Measurements from ENCODE around the gene SLC28A1. TPM values are rescaled to one million over a fixed set of nuclear protein-coding genes. Genes with fewer than 3 reads are reported as not detected.
A peak's percentile ranks its signal among the peaks of the same experiment; 100 is the strongest.

SLC28A1 gene, protein sequence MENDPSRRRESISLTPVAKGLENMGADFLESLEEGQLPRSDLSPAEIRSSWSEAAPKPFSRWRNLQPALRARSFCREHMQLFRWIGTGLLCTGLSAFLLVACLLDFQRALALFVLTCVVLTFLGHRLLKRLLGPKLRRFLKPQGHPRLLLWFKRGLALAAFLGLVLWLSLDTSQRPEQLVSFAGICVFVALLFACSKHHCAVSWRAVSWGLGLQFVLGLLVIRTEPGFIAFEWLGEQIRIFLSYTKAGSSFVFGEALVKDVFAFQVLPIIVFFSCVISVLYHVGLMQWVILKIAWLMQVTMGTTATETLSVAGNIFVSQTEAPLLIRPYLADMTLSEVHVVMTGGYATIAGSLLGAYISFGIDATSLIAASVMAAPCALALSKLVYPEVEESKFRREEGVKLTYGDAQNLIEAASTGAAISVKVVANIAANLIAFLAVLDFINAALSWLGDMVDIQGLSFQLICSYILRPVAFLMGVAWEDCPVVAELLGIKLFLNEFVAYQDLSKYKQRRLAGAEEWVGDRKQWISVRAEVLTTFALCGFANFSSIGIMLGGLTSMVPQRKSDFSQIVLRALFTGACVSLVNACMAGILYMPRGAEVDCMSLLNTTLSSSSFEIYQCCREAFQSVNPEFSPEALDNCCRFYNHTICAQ
- total RNA-seq: 1 to 10 TPM; 2.0 to 4.1 TPM
- 1 to 10 TPM in 1 of 2 donors, under 1 TPM in 1; 0.97 to 2.8 TPM for polyA plus RNA-seq
- long read RNA-seq, donor 1, partial matches to known transcripts: 1 of 2 reads
- long read RNA-seq, donor 1, other reads (novel, unspliced or antisense): 1 of 2 reads
- long read RNA-seq, donor 2, partial matches to known transcripts: 1 of 7 reads
- long read RNA-seq, donor 2, other reads (novel, unspliced or antisense): 6 of 7 reads

DNA sequence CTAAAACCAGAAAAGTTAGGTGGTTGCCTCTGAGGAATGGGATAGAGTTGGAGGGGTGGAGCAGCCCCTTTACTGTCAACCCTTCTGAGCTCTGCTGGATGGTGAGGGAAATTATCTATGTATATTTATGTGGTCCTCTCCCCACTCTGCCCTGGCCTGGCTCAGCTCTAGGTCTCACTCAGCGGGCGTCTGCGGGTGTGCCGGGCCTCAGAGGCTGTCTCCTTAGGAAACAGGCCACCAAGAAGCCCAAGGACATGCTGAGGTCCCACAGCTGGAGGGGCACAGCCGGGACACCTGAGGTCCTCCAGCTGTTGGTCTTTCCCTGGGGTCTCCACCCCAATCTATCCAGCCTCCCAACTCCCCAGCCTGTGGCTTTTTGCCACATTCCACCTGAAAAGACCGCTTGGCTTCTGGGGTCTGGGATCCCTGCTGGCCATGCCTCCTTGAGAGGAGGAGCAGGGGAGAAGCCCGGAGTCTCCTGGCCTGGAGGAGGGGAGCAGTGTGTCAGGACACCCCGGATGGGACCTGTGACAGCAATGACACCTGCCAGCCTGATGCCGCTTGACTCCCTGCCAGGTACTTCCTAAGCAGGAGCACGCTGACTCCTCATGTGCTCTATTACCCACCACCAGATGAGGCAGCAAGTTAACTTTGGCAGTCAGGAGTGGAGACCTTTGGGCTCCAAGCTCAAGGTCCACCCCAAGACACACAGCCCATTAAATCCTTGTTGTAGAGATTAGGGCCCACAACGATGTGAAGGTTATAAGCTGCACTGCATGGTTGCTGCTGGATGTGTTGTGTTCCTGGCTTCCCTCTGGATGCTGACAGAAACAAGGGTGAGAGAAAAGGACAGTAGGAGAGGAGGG, at the start of gene SLC28A1:
TSS of gene SLC28A1 (plus strand) at position 747 of the 866 bp plus-strand sequence. CDS start 3,099 bp downstream, outside the sequence.
- H3K27ac ChIP-seq (ENCODE audit: low read depth in 1 of 2, low read length in 2 of 2): peak within 1 kb of the TSS; percentile 84 to 85
- H3K27me3 ChIP-seq (ENCODE audit: control insufficient read depth in 1 of 2, insufficient read depth in 2 of 2, low read length in 1 of 2): no peaks in the 10 kb centered on the region
- no peaks in the 10 kb centered on the region for H3K9me3 ChIP-seq (ENCODE audit: control insufficient read depth, low read length)
- DNase-seq: peak in 1 of 2 donors; percentile 76
- no peaks in the 10 kb centered on the region for H3K4me1 ChIP-seq (ENCODE audit: control insufficient read depth in 1 of 2, insufficient read depth in 2 of 2, low read length in 2 of 2)
- intact Hi-C loops (cut with DNase I): no loop called here
- ATAC-seq (ENCODE audit: low FRiP score): peak; percentile 37
- 52 to 53% methylated on average over 11 of the region's 11 CpGs for WGBS, 2 donors
- no peak within 1 kb of the TSS for H3K4me3 ChIP-seq (ENCODE audit: low read length in 2 of 2)
- no peaks in the 10 kb centered on the region for H3K36me3 ChIP-seq (ENCODE audit: control insufficient read depth in 1 of 2, insufficient read depth in 2 of 2, low read length in 1 of 2)

- peaks cover 0 to 2% of the 10 kb centered on the region in 2 donors for H3K4me1 ChIP-seq (ENCODE audit: control insufficient read depth in 1 of 2, insufficient read depth in 2 of 2, low read length in 2 of 2)
- H3K27me3 ChIP-seq (ENCODE audit: control insufficient read depth in 1 of 2, insufficient read depth in 2 of 2, low read length in 1 of 2): no peaks in the 10 kb centered on the region
- no peak for ATAC-seq (ENCODE audit: low FRiP score)
- peaks cover 0 to 3% of the 10 kb centered on the region in 2 donors for H3K36me3 ChIP-seq (ENCODE audit: control insufficient read depth in 1 of 2, insufficient read depth in 2 of 2, low read length in 1 of 2)
- H3K4me3 ChIP-seq (ENCODE audit: low read length in 2 of 2): no peak overlapping the region
- intact Hi-C loops (cut with DNase I): no loop called here
- no peaks in the 10 kb centered on the region for H3K9me3 ChIP-seq (ENCODE audit: control insufficient read depth, low read length)
- H3K27ac ChIP-seq (ENCODE audit: low read depth in 1 of 2, low read length in 2 of 2): peak overlapping the region in 1 of 2 donors; percentile 4
- 74 to 81% methylated on average over 5 of the region's 5 CpGs for WGBS, 2 donors
- DNase-seq: no peak
These were observed 49.5 kb upstream of the SLC28A1 start for GRCh38 chr15:84834969-84835368.

GRCh38 chr15:84835661-84836337, 48.7 kb upstream of the SLC28A1 start:
- Histone ChIP-seq H3K27me3 (ENCODE audit: control insufficient read depth in 1 of 2, insufficient read depth in 2 of 2, low read length in 1 of 2) (no peaks in the 10 kb centered on the region), H3K4me3 (ENCODE audit: low read length in 2 of 2) (no peak overlapping the region), H3K9me3 (ENCODE audit: control insufficient read depth, low read length) (no peaks in the 10 kb centered on the region), H3K27ac (ENCODE audit: low read depth in 1 of 2, low read length in 2 of 2) (peak overlapping the region in 1 of 2 donors; percentile 5), H3K4me1 (ENCODE audit: control insufficient read depth in 1 of 2, insufficient read depth in 2 of 2, low read length in 2 of 2) (no peaks in the 10 kb centered on the region), H3K36me3 (ENCODE audit: control insufficient read depth in 1 of 2, insufficient read depth in 2 of 2, low read length in 1 of 2) (peaks cover 0 to 3% of the 10 kb centered on the region in 2 donors)
- WGBS, 2 donors: 71 to 83% methylated on average over 5 of the region's 5 CpGs
- intact Hi-C loops (cut with DNase I): no loop called here
- DNase-seq: no peak
- no peak for ATAC-seq (ENCODE audit: low FRiP score)

GRCh38 chr15:84836844-84837243, 47.6 kb upstream of the SLC28A1 start:
- Histone ChIP-seq H3K4me1 (ENCODE audit: control insufficient read depth in 1 of 2, insufficient read depth in 2 of 2, low read length in 2 of 2) (no peaks in the 10 kb centered on the region), H3K4me3 (ENCODE audit: low read length in 2 of 2) (no peak overlapping the region), H3K27me3 (ENCODE audit: control insufficient read depth in 1 of 2, insufficient read depth in 2 of 2, low read length in 1 of 2) (no peaks in the 10 kb centered on the region), H3K9me3 (ENCODE audit: control insufficient read depth, low read length) (no peaks in the 10 kb centered on the region), H3K36me3 (ENCODE audit: control insufficient read depth in 1 of 2, insufficient read depth in 2 of 2, low read length in 1 of 2) (peaks cover 0 to 3% of the 10 kb centered on the region in 2 donors), H3K27ac (ENCODE audit: low read depth in 1 of 2, low read length in 2 of 2) (peak overlapping the region in 1 of 2 donors; percentile 48)
- DNase-seq (no peak), ATAC-seq (ENCODE audit: low FRiP score) (no peak)
- 89 to 91% methylated on average over 1 of the region's 1 CpG for WGBS, 2 donors
- intact Hi-C loops (cut with DNase I): no loop called here

DNA sequence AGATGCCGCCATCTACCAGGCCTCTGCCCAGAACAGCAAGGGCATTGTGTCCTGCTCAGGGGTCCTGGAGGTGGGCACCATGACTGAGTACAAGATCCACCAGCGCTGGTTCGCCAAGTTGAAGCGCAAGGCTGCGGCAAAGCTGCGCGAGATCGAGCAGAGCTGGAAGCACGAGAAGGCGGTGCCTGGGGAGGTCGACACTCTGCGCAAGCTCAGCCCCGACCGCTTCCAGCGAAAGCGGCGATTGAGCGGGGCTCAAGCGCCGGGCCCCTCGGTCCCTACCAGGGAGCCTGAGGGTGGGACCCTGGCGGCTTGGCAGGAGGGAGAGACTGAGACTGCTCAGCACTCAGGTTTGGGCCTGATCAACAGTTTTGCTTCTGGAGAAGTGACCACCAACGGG, 44.7 kb upstream of the SLC28A1 start:
- Histone ChIP-seq H3K4me1 (ENCODE audit: control insufficient read depth in 1 of 2, insufficient read depth in 2 of 2, low read length in 2 of 2) (peaks cover 0 to 3% of the 10 kb centered on the region in 2 donors), H3K4me3 (ENCODE audit: low read length in 2 of 2) (no peak overlapping the region), H3K27ac (ENCODE audit: low read depth in 1 of 2, low read length in 2 of 2) (peak overlapping the region; percentile 85 to 98), H3K27me3 (ENCODE audit: control insufficient read depth in 1 of 2, insufficient read depth in 2 of 2, low read length in 1 of 2) (no peaks in the 10 kb centered on the region), H3K36me3 (ENCODE audit: control insufficient read depth in 1 of 2, insufficient read depth in 2 of 2, low read length in 1 of 2) (peaks cover 0 to 3% of the 10 kb centered on the region in 2 donors), H3K9me3 (ENCODE audit: control insufficient read depth, low read length) (no peaks in the 10 kb centered on the region)
- ATAC-seq (ENCODE audit: low FRiP score) (no peak), DNase-seq (no peak)
- 96 to 97% methylated on average over 23 of the region's 23 CpGs for WGBS, 2 donors
- intact Hi-C loops (cut with DNase I): no loop called here

- DNase-seq (no peak), ATAC-seq (ENCODE audit: low FRiP score) (peak; percentile 1)
- Histone ChIP-seq H3K4me1 (ENCODE audit: control insufficient read depth in 1 of 2, insufficient read depth in 2 of 2, low read length in 2 of 2) (peaks cover 0 to 4% of the 10 kb centered on the region in 2 donors), H3K36me3 (ENCODE audit: control insufficient read depth in 1 of 2, insufficient read depth in 2 of 2, low read length in 1 of 2) (peaks cover 0 to 3% of the 10 kb centered on the region in 2 donors), H3K27ac (ENCODE audit: low read depth in 1 of 2, low read length in 2 of 2) (peak overlapping the region; percentile 85 to 98), H3K9me3 (ENCODE audit: control insufficient read depth, low read length) (no peaks in the 10 kb centered on the region), H3K27me3 (ENCODE audit: control insufficient read depth in 1 of 2, insufficient read depth in 2 of 2, low read length in 1 of 2) (no peaks in the 10 kb centered on the region), H3K4me3 (ENCODE audit: low read length in 2 of 2) (no peak overlapping the region)
- intact Hi-C loops (cut with DNase I): no loop called here
- WGBS, 2 donors: 61 to 70% methylated on average over 10 of the region's 10 CpGs
These were observed 44.2 kb upstream of the SLC28A1 start for GRCh38 chr15:84840255-84840654.

DNA sequence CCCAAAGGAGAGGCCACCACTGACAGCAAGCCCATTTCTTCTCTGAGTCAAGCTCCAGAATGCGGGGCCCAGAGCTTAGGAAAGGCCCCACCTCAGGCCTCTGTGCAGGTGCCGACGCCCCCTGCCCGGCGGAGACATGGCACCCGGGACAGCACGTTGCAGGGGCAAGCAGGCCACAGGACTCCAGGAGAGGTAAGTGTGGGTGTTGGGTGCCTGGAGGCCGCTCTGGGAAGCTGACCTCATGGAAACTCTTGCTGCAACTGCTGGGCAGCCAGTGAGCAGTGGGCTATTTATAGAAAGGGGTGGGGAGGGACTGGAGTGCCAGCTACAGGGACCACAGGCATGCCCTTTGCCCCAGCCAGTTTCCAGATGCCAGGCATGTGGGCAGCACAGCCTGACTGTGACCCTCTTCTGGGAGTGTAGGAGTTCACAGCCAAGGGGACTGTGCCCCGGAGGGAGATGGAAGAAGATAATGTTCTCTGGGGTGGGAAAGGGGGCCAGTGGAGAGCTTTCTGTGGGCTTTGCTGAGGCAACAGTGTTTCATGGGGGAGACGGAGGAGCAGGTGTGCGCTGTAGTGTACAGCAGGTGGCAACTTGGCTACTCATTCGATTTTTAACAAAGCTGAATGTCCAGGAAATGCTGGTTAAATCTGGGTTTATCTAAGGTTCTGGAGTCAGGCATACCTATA, 43.6 kb upstream of the SLC28A1 start:
- Histone ChIP-seq H3K4me1 (ENCODE audit: control insufficient read depth in 1 of 2, insufficient read depth in 2 of 2, low read length in 2 of 2) (peaks cover 0 to 5% of the 10 kb centered on the region in 2 donors), H3K4me3 (ENCODE audit: low read length in 2 of 2) (no peak overlapping the region), H3K27me3 (ENCODE audit: control insufficient read depth in 1 of 2, insufficient read depth in 2 of 2, low read length in 1 of 2) (no peaks in the 10 kb centered on the region), H3K9me3 (ENCODE audit: control insufficient read depth, low read length) (no peaks in the 10 kb centered on the region), H3K36me3 (ENCODE audit: control insufficient read depth in 1 of 2, insufficient read depth in 2 of 2, low read length in 1 of 2) (peaks cover 0 to 3% of the 10 kb centered on the region in 2 donors), H3K27ac (ENCODE audit: low read depth in 1 of 2, low read length in 2 of 2) (peak overlapping the region; percentile 85 to 98)
- 17 to 24% methylated on average over 12 of the region's 12 CpGs for WGBS, 2 donors
- peak; percentile 91 for DNase-seq
- intact Hi-C loops (cut with DNase I): no loop called here
- peak; percentile 89 for ATAC-seq (ENCODE audit: low FRiP score)

Measured in aorta (tissue), 5 donors.